Esophagus muscularis mucosa (tissue), 4 donors: ENCODE results near the gene KRT75.

ENCODE experiments used
- CTCF ChIP-seq, 3 experiments: fragments of 200-600 bp in 2 of 3; fragments of 450-650 bp in 1 of 3; sonication (generic) in 2 of 3; IDR thresholded peaks; one replicate each; pipeline ENCODE4 v1.5.1; 2017 to 2019; ENCODE audit warnings: antibody characterized with exemption in 3 of 3, mild to moderate bottlenecking in 2 of 3, moderate library complexity in 1 of 3
- EP300 ChIP-seq: sonication (generic); formaldehyde crosslinking; IDR thresholded peaks from one replicate; pipeline ENCODE4 v1.6.1; 2017; ENCODE audit warnings: antibody characterized with exemption
- POLR2AphosphoS5 ChIP-seq, 2 donors: sonication (generic); formaldehyde crosslinking; IDR thresholded peaks; one replicate each; pipeline ENCODE4 v1.6.1; 2017; ENCODE audit warnings: antibody characterized with exemption in 2 of 2

GRCh38 chr12:52454411-52455201 is 20.4 kb upstream of the KRT75 start:
- TF ChIP-seq EP300 (no peak), CTCF (IDR thresholded peaks at IDR 0.05) (no peak), POLR2AphosphoS5 (IDR thresholded peaks at IDR 0.05) (no peak)
